Measurements from ENCODE around the gene GCLC. TPM values are rescaled to one million over a fixed set of nuclear protein-coding genes. Genes with fewer than 3 reads are reported as not detected.

GCLC gene
- total RNA-seq, 1 donor from 2014 or later: 31.6 TPM

GRCh38 chr6:53540129-53540692 is 4.7 kb downstream of the GCLC start:
- no peak overlapping the region for H2AFZ ChIP-seq (ENCODE audit: low read depth, low read length)
- no peaks in the 10 kb centered on the region for H3K27me3 ChIP-seq (ENCODE audit: insufficient read depth, low read length)
- no peak overlapping the region for H3K4me3 ChIP-seq (ENCODE audit: insufficient read depth, low read depth, low read length)
- no peak overlapping the region for H3K4me2 ChIP-seq (ENCODE audit: low read length)
- TF ChIP-seq, protein P1, sequence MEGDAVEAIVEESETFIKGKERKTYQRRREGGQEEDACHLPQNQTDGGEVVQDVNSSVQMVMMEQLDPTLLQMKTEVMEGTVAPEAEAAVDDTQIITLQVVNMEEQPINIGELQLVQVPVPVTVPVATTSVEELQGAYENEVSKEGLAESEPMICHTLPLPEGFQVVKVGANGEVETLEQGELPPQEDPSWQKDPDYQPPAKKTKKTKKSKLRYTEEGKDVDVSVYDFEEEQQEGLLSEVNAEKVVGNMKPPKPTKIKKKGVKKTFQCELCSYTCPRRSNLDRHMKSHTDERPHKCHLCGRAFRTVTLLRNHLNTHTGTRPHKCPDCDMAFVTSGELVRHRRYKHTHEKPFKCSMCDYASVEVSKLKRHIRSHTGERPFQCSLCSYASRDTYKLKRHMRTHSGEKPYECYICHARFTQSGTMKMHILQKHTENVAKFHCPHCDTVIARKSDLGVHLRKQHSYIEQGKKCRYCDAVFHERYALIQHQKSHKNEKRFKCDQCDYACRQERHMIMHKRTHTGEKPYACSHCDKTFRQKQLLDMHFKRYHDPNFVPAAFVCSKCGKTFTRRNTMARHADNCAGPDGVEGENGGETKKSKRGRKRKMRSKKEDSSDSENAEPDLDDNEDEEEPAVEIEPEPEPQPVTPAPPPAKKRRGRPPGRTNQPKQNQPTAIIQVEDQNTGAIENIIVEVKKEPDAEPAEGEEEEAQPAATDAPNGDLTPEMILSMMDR (IDR thresholded peaks at IDR 0.05; ENCODE audit: insufficient read depth, low read depth, low read length): no peak
- TF ChIP-seq EZH2 (IDR thresholded peaks at IDR 0.05; ENCODE audit: insufficient read depth, low read length): no peak
- Mint-ChIP-seq H3K4me1 (ENCODE audit: low read depth, unreplicated experiment) (peaks cover 11% of the 10 kb centered on the region), H3K36me3 (ENCODE audit: low read depth, unreplicated experiment) (no peaks in the 10 kb centered on the region), H3K27me3 (ENCODE audit: low read depth, unreplicated experiment) (no peaks in the 10 kb centered on the region), H3K4me3 (ENCODE audit: unreplicated experiment) (no peak overlapping the region), H3K27ac (ENCODE audit: unreplicated experiment) (no peak overlapping the region), H3K9me3 (ENCODE audit: unreplicated experiment) (no peaks in the 10 kb centered on the region)
- H3K4me1 ChIP-seq (ENCODE audit: insufficient read depth, low read length): peaks cover 7% of the 10 kb centered on the region
- no peaks in the 10 kb centered on the region for H3K9me3 ChIP-seq (ENCODE audit: insufficient read depth, low read depth, low read length)
- peaks cover 3% of the 10 kb centered on the region for H4K20me1 ChIP-seq (ENCODE audit: insufficient read depth, low read length)
- DNase-seq (ENCODE audit: low read depth) (no peak), FAIRE-seq (no peak)
- H3K27ac ChIP-seq (ENCODE audit: low read depth, low read length): no peak overlapping the region
- H3K36me3 ChIP-seq (ENCODE audit: insufficient read depth, low read length): no peaks in the 10 kb centered on the region
- H3K79me2 ChIP-seq (ENCODE audit: insufficient read depth, low read length): peaks cover 62% of the 10 kb centered on the region
- no peak overlapping the region for H3K9ac ChIP-seq (ENCODE audit: low read length)

GRCh38 chr6:53539561-53539960 is 5.3 kb downstream of the GCLC start:
- peaks cover 7% of the 10 kb centered on the region for H3K4me1 ChIP-seq (ENCODE audit: insufficient read depth, low read length)
- no peak overlapping the region for H3K9ac ChIP-seq (ENCODE audit: low read length)
- H3K9me3 ChIP-seq (ENCODE audit: insufficient read depth, low read depth, low read length): no peaks in the 10 kb centered on the region
- no peaks in the 10 kb centered on the region for H3K36me3 ChIP-seq (ENCODE audit: insufficient read depth, low read length)
- H3K27me3 ChIP-seq (ENCODE audit: insufficient read depth, low read length): no peaks in the 10 kb centered on the region
- H3K27me3 Mint-ChIP-seq (ENCODE audit: low read depth, unreplicated experiment): no peaks in the 10 kb centered on the region
- H3K4me1 Mint-ChIP-seq (ENCODE audit: low read depth, unreplicated experiment): peaks cover 11% of the 10 kb centered on the region
- H3K4me3 Mint-ChIP-seq (ENCODE audit: unreplicated experiment): no peak overlapping the region
- H3K79me2 ChIP-seq (ENCODE audit: insufficient read depth, low read length): peaks cover 66% of the 10 kb centered on the region
- H3K27ac Mint-ChIP-seq (ENCODE audit: unreplicated experiment): no peak overlapping the region
- peaks cover 3% of the 10 kb centered on the region for H4K20me1 ChIP-seq (ENCODE audit: insufficient read depth, low read length)
- H3K4me3 ChIP-seq (ENCODE audit: insufficient read depth, low read depth, low read length): no peak overlapping the region
- TF ChIP-seq, protein P1 (IDR thresholded peaks at IDR 0.05; ENCODE audit: insufficient read depth, low read depth, low read length): no peak
- TF ChIP-seq EZH2 (IDR thresholded peaks at IDR 0.05; ENCODE audit: insufficient read depth, low read length): no peak
- H2AFZ ChIP-seq (ENCODE audit: low read depth, low read length): no peak overlapping the region
- H3K27ac ChIP-seq (ENCODE audit: low read depth, low read length): no peak overlapping the region
- no peaks in the 10 kb centered on the region for H3K36me3 Mint-ChIP-seq (ENCODE audit: low read depth, unreplicated experiment)
- FAIRE-seq: no peak
- DNase-seq (ENCODE audit: low read depth): no peak
- no peak overlapping the region for H3K4me2 ChIP-seq (ENCODE audit: low read length)
- H3K9me3 Mint-ChIP-seq (ENCODE audit: unreplicated experiment): no peaks in the 10 kb centered on the region

DNA sequence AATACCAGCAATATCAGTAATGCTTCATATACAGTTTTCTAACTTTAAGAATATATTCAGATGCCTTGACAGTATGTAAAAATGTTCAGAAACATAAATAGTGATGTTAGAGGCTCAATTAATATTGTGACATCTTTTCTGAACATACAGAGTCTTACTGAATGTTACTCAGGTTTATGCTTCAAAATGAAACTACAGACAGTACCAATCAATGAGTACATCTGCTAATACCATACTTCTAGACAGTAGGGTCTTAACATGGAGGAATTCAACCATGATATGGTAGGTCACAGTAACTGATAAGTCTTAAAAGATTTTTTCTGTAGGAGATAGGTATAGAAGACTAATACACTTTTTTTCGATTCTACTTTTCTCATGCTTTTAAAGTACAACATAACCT is 8.3 kb downstream of the GCLC start:
- H3K4me1 ChIP-seq (ENCODE audit: insufficient read depth, low read length): no peaks in the 10 kb centered on the region
- peaks cover 3% of the 10 kb centered on the region for H4K20me1 ChIP-seq (ENCODE audit: insufficient read depth, low read length)
- H3K9me3 ChIP-seq (ENCODE audit: insufficient read depth, low read depth, low read length): no peaks in the 10 kb centered on the region
- FAIRE-seq (peak; percentile 43), DNase-seq (ENCODE audit: low read depth) (no peak)
- H3K9ac ChIP-seq (ENCODE audit: low read length): no peak overlapping the region
- H2AFZ ChIP-seq (ENCODE audit: low read depth, low read length): no peak overlapping the region
- Mint-ChIP-seq H3K27me3 (ENCODE audit: low read depth, unreplicated experiment) (no peaks in the 10 kb centered on the region), H3K36me3 (ENCODE audit: low read depth, unreplicated experiment) (no peaks in the 10 kb centered on the region), H3K27ac (ENCODE audit: unreplicated experiment) (no peak overlapping the region), H3K9me3 (ENCODE audit: unreplicated experiment) (no peaks in the 10 kb centered on the region), H3K4me1 (ENCODE audit: low read depth, unreplicated experiment) (peaks cover 21% of the 10 kb centered on the region), H3K4me3 (ENCODE audit: unreplicated experiment) (no peak overlapping the region)
- H3K27me3 ChIP-seq (ENCODE audit: insufficient read depth, low read length): no peaks in the 10 kb centered on the region
- H3K4me2 ChIP-seq (ENCODE audit: low read length): no peak overlapping the region
- no peak overlapping the region for H3K27ac ChIP-seq (ENCODE audit: low read depth, low read length)
- no peak overlapping the region for H3K4me3 ChIP-seq (ENCODE audit: insufficient read depth, low read depth, low read length)
- no peaks in the 10 kb centered on the region for H3K36me3 ChIP-seq (ENCODE audit: insufficient read depth, low read length)
- TF ChIP-seq, protein P1 (IDR thresholded peaks at IDR 0.05; ENCODE audit: insufficient read depth, low read depth, low read length): no peak
- no peak for TF ChIP-seq EZH2 (IDR thresholded peaks at IDR 0.05; ENCODE audit: insufficient read depth, low read length)
- H3K79me2 ChIP-seq (ENCODE audit: insufficient read depth, low read length): peaks cover 52% of the 10 kb centered on the region
